Body of pancreas (tissue), 4 donors: Measurements from ENCODE around the gene EAPP. TPM values are rescaled to one million over a fixed set of nuclear protein-coding genes. Genes with fewer than 3 reads are reported as not detected.

ENCODE experiments used
- ATAC-seq: fragments of 150-250 bp; one replicate; pipeline ENCODE4 v1.9.1; 2016
- DNase-seq, 4 donors: peaks; one replicate each; pipeline ENCODE4 v3.0.0-alpha.2; 2019
- H3K27ac ChIP-seq, 4 donors: fragments of 200-600 bp; sonication (generic); 1 replicate in 3 of 4; 2 replicates in 1 of 4; pipeline versions ENCODE4 v1.5.1 to v1.6.1; 2016 to 2019; ENCODE audit warnings: mild to moderate bottlenecking in 1 of 4, mixed read lengths in 1 of 4, moderate library complexity in 1 of 4
- H3K27me3 ChIP-seq, 2 donors: fragments of 200-600 bp; sonication (generic); one replicate each; pipeline ENCODE4 v1.6.0; 2016; ENCODE audit warnings: mild to moderate bottlenecking in 1 of 2
- H3K36me3 ChIP-seq, 2 donors: fragments of 200-600 bp; sonication (generic); replicated peaks in 1 of 2; 2 replicates each; pipeline ENCODE4 v1.5.1; 2016; ENCODE audit warnings: low read depth in 2 of 2; ENCODE audit not compliant: insufficient read depth in 1 of 2
- H3K4me1 ChIP-seq: fragments of 200-600 bp; sonication (generic); one replicate; pipeline ENCODE4 v1.6.0; 2016
- H3K4me3 ChIP-seq, 2 donors: fragments of 200-600 bp; sonication (generic); 1 replicate in 1 of 2; 2 replicates in 1 of 2; pipeline ENCODE4 v1.5.1; 2016 to 2019
- H3K9me3 ChIP-seq, 3 donors: fragments of 200-600 bp; sonication (generic); 1 replicate in 2 of 3; 2 replicates in 1 of 3; pipeline ENCODE4 v1.5.1; 2016
- CTCF ChIP-seq, 7 experiments: fragments of 450-650 bp in 4 of 7; fragments of 200-600 bp in 3 of 7; sonication (generic) in 3 of 7; IDR thresholded peaks; one replicate each; pipeline ENCODE4 v1.5.1; 2016 to 2019; ENCODE audit warnings: antibody characterized with exemption in 7 of 7
- POLR2A ChIP-seq, 3 donors: fragments of 450-650 bp; IDR thresholded peaks; one replicate each; pipeline ENCODE4 v1.6.1; 2016; ENCODE audit warnings: antibody characterized with exemption in 3 of 3, mild to moderate bottlenecking in 2 of 3
- WGBS, 2 donors: methylation state at CpG; one replicate each; pipeline ENCODE4 v1.1.5; 2017; 5-methylcytosine and 5-hydroxymethylcytosine counted together
- intact Hi-C: fragments of 100-400 bp; cut with DNase I; formaldehyde crosslinking; loops from one replicate; pipeline ENCODE4 v1.15.1; 2023
- total RNA-seq, 2 donors: library from RNA; depleted of rRNA; stranded (reverse); fragments of >200 nt; gene quantifications; one replicate each; pipeline ENCODE4 v1.1.0, GENCODE V29; 2016

EAPP gene
- total RNA-seq, result 10 to 100 TPM; 11.9 to 27.8 TPM

DNA sequence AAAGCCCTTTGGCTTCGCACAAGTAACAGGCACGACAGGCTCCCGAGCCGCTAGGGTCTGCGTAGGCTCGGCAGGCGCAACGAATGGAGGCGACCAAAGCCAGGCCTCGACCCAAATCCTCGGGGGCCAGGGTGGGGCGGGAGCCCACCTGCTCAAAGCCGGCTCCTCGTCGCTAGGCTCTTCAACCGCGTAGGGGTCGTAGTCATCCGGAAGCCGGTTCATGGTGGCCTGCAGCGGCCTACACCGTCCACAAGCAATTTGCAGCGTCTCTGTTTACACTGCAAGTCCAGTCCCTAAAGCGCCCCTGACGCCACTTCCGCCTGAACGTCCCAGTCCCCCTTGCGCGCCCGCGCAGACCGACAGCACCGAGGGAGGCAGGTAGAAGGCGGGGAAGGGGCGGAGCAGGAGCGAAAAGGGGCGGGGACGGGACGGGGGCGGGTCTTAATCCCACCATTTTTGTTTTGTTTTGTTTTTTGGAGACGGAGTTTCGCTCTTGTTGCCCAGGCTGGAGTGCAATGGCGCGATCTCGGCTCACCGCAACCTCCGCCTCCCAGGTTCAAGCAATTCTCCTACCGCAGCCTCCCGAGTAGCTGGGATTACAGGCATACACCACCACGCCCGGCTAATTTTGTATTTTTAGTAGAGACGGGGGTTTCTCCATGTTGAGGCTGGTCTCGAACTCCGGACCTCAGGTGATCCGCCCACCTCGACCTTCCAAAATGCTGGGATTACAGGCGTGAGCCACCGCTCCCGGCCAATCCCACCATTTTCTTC lies at the start of gene EAPP:
EAPP (minus strand) TSS at position 295 of the 774 bp plus-strand sequence; CDS start at position 222, 73 bp downstream.
- H3K4me1 ChIP-seq, result peaks cover 21% of the 10 kb centered on the region
- TF ChIP-seq CTCF (IDR thresholded peaks at IDR 0.05) (peak in 4 of 7 experiments; percentile 29 to 41 (median 35)), POLR2A (IDR thresholded peaks at IDR 0.05) (peak; percentile 88 to 95 (median 95))

GRCh38 chr14:34583525-34583924 lies 44.0 kb upstream of the EAPP start:
- Histone ChIP-seq H3K27ac (no peak overlapping the region), H3K27me3 (no peaks in the 10 kb centered on the region), H3K4me1 (no peaks in the 10 kb centered on the region), H3K9me3 (no peaks in the 10 kb centered on the region), H3K4me3 (no peak overlapping the region), H3K36me3 (peaks cover 5 to 13% of the 10 kb centered on the region in 2 donors)
- 53 to 57% methylated on average over 6 of the region's 6 CpGs for WGBS, 2 donors
- intact Hi-C loops, result no loop called here
- no peak for TF ChIP-seq POLR2A (IDR thresholded peaks at IDR 0.05)
- no peak for TF ChIP-seq CTCF (IDR thresholded peaks at IDR 0.05)
- ATAC-seq (no peak), DNase-seq (no peak)

More for the DNA sequence above, at the start of gene EAPP:
- Histone ChIP-seq H3K27ac (peak within 1 kb of the TSS; percentile 86 to 96 (median 92)), H3K4me3 (peak within 1 kb of the TSS; percentile 60 to 81), H3K9me3 (no peaks in the 10 kb centered on the region), H3K27me3 (no peaks in the 10 kb centered on the region), H3K36me3 (peaks cover 0 to under 1% of the 10 kb centered on the region in 2 donors)
- WGBS, 2 donors, result 0 to 2% methylated on average over 25 to 59 of the region's 59 CpGs
- intact Hi-C loops, result no loop called here
- peak; percentile 98 to 99 (median 99) for DNase-seq
- peak; percentile 100 for ATAC-seq

GRCh38 chr14:34582117-34582680 lies 42.7 kb upstream of the EAPP start:
- 96 to 97% methylated on average over 11 of the region's 11 CpGs for WGBS, 2 donors
- DNase-seq, result no peak
- intact Hi-C loops, result no loop called here
- no peak overlapping the region for H3K27ac ChIP-seq
- peaks cover 5 to 13% of the 10 kb centered on the region in 2 donors for H3K36me3 ChIP-seq
- H3K27me3 ChIP-seq, result no peaks in the 10 kb centered on the region
- TF ChIP-seq POLR2A (IDR thresholded peaks at IDR 0.05) (no peak), CTCF (IDR thresholded peaks at IDR 0.05) (no peak)
- no peak for ATAC-seq
- no peaks in the 10 kb centered on the region for H3K9me3 ChIP-seq
- H3K4me3 ChIP-seq, result no peak overlapping the region
- H3K4me1 ChIP-seq, result no peaks in the 10 kb centered on the region

- ATAC-seq (no peak), DNase-seq (no peak)
- no peak overlapping the region for H3K27ac ChIP-seq
- no peaks in the 10 kb centered on the region for H3K27me3 ChIP-seq
- H3K9me3 ChIP-seq, result no peaks in the 10 kb centered on the region
- peaks cover 5% of the 10 kb centered on the region in 2 donors for H3K36me3 ChIP-seq
- H3K4me3 ChIP-seq, result no peak overlapping the region
- H3K4me1 ChIP-seq, result no peaks in the 10 kb centered on the region
- WGBS, 2 donors, result 97 to 98% methylated on average over 5 of the region's 5 CpGs
- TF ChIP-seq CTCF (IDR thresholded peaks at IDR 0.05) (no peak), POLR2A (IDR thresholded peaks at IDR 0.05) (no peak)
- intact Hi-C loops, result no loop called here
Observed at GRCh38 chr14:34580381-34580780, 40.9 kb upstream of the EAPP start.
